SKM-1 treated with dmso at 0.1 percent for 144 hours (cell line): ENCODE data around the gene KLHL29.

Experiments used
- DNase-seq: peaks from one replicate; lab custom pipeline; 2025; ENCODE audit not compliant: unreplicated experiment; lab: John Stamatoyannopoulos, UW

Gene KLHL29

GRCh38 chr2:23586741-23587306 lies 201.8 kb downstream of the KLHL29 start:
- no peak for DNase-seq

GRCh38 chr2:23587341-23587880 lies 202.4 kb downstream of the KLHL29 start:
- no peak for DNase-seq

GRCh38 chr2:23588106-23588505 lies 203.1 kb downstream of the KLHL29 start:
- no peak for DNase-seq

- DNase-seq: no peak
Observed at GRCh38 chr2:23588508-23589201, 203.7 kb downstream of the KLHL29 start.

GRCh38 chr2:23589220-23589647 lies 204.3 kb downstream of the KLHL29 start:
- DNase-seq: no peak

- DNase-seq: no peak
Observed at GRCh38 chr2:23589739-23590138, 204.8 kb downstream of the KLHL29 start.

GRCh38 chr2:23590241-23590869 lies 205.4 kb downstream of the KLHL29 start:
- no peak for DNase-seq

- DNase-seq: no peak
Observed at GRCh38 chr2:23591111-23591510, 206.1 kb downstream of the KLHL29 start.

- DNase-seq: no peak
Observed at GRCh38 chr2:23592061-23592685, 207.2 kb downstream of the KLHL29 start.

- no peak for DNase-seq
Observed at GRCh38 chr2:23592898-23593751, 208.1 kb downstream of the KLHL29 start.

GRCh38 chr2:23593752-23594459 lies 208.9 kb downstream of the KLHL29 start:
- no peak for DNase-seq

- no peak for DNase-seq
Observed at GRCh38 chr2:23594460-23594825, 209.5 kb downstream of the KLHL29 start.

GRCh38 chr2:23595021-23595420 lies 210.0 kb downstream of the KLHL29 start:
- no peak for DNase-seq

GRCh38 chr2:23595601-23596251 lies 210.7 kb downstream of the KLHL29 start:
- DNase-seq: no peak

GRCh38 chr2:23596316-23596885 lies 211.4 kb downstream of the KLHL29 start:
- DNase-seq: no peak

- no peak for DNase-seq
Observed at GRCh38 chr2:23597687-23598086, 212.7 kb downstream of the KLHL29 start.

- no peak for DNase-seq
Observed at GRCh38 chr2:23599006-23599405, 214.0 kb downstream of the KLHL29 start.

GRCh38 chr2:23599667-23600066 lies 214.7 kb downstream of the KLHL29 start:
- no peak for DNase-seq

- DNase-seq: no peak
Observed at GRCh38 chr2:23600346-23600745, 215.4 kb downstream of the KLHL29 start.
